Endothelial cell (in vitro differentiated cells): ENCODE data around the gene GARIN5A. TPM values are rescaled to one million over a fixed set of nuclear protein-coding genes. Genes with fewer than 3 reads are reported as not detected.

Experiments used
- DNase-seq: peaks from one replicate; pipeline ENCODE4 v3.0.0; 2021; ENCODE audit warnings: low spot score
- H3K27ac Mint-ChIP-seq: one replicate; pipeline ENCODE4 v1.8.0; 2021; ENCODE audit warnings: mixed read lengths, inconsistent platforms; ENCODE audit not compliant: unreplicated experiment
- H3K27me3 Mint-ChIP-seq: one replicate; pipeline ENCODE4 v1.8.0; 2021; ENCODE audit warnings: mild to moderate bottlenecking, moderate library complexity, mixed read lengths, inconsistent platforms; ENCODE audit not compliant: unreplicated experiment
- H3K36me3 Mint-ChIP-seq: one replicate; pipeline ENCODE4 v1.8.0; 2021; ENCODE audit warnings: mild to moderate bottlenecking, low read depth, mixed read lengths, inconsistent platforms; ENCODE audit not compliant: unreplicated experiment
- H3K4me1 Mint-ChIP-seq: one replicate; pipeline ENCODE4 v1.8.0; 2021; ENCODE audit warnings: mild to moderate bottlenecking, mixed read lengths, inconsistent platforms; ENCODE audit not compliant: unreplicated experiment
- H3K4me3 Mint-ChIP-seq: one replicate; pipeline ENCODE4 v1.8.0; 2021; ENCODE audit warnings: mild to moderate bottlenecking, mixed read lengths, inconsistent platforms; ENCODE audit not compliant: unreplicated experiment
- H3K9me3 Mint-ChIP-seq: one replicate; pipeline ENCODE4 v1.8.0; 2021; ENCODE audit warnings: mixed read lengths, inconsistent platforms; ENCODE audit not compliant: unreplicated experiment
- total RNA-seq: library from RNA; stranded (reverse); fragmentation: NEBNext Ultra II Directional; extraction: Animal tissue kit (Norgen Biotek cat#: 25700); gene quantifications from one replicate; pipeline ENCODE4 v1.2.1, GENCODE V29; 2021; ENCODE audit not compliant: unreplicated experiment
- TF ChIP-seq, protein P1 (sequence below): fragments of 200-600 bp; sonication (generic); IDR thresholded peaks from one replicate; pipeline ENCODE4 v1.5.0; 2021; ENCODE audit warnings: antibody characterized with exemption; ENCODE audit not compliant: unreplicated experiment

GARIN5A gene
- total RNA-seq, 1 donor from 2014 or later, result not detected

DNA sequence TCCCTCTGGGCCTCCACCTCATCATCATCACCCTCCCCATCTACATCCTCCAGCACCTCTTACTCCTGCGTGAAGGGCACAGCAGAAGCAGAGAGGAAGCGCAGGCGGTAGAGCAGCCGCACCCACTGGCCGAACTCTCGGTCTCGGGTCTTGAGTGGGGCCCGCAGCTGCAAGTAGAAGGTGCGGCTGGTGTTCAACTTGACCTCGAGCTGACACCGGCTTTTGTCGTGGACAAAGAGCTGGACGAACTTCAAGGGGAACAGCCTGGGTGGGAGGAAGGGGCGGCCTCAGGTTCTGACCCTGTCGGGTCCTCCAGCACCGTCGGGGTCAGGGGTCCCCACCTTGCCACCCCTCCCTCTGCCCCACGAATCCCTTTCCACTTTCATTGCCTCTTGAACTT lies 9.1 kb downstream of the GARIN5A start:
- Mint-ChIP-seq H3K9me3 (peaks cover 27% of the 10 kb centered on the region), H3K36me3 (peaks cover 9% of the 10 kb centered on the region), H3K27ac (no peak overlapping the region), H3K27me3 (peaks cover 8% of the 10 kb centered on the region), H3K4me1 (no peaks in the 10 kb centered on the region), H3K4me3 (no peak overlapping the region)
- TF ChIP-seq, protein P1, sequence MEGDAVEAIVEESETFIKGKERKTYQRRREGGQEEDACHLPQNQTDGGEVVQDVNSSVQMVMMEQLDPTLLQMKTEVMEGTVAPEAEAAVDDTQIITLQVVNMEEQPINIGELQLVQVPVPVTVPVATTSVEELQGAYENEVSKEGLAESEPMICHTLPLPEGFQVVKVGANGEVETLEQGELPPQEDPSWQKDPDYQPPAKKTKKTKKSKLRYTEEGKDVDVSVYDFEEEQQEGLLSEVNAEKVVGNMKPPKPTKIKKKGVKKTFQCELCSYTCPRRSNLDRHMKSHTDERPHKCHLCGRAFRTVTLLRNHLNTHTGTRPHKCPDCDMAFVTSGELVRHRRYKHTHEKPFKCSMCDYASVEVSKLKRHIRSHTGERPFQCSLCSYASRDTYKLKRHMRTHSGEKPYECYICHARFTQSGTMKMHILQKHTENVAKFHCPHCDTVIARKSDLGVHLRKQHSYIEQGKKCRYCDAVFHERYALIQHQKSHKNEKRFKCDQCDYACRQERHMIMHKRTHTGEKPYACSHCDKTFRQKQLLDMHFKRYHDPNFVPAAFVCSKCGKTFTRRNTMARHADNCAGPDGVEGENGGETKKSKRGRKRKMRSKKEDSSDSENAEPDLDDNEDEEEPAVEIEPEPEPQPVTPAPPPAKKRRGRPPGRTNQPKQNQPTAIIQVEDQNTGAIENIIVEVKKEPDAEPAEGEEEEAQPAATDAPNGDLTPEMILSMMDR, result no peak
- no peak for DNase-seq

DNA sequence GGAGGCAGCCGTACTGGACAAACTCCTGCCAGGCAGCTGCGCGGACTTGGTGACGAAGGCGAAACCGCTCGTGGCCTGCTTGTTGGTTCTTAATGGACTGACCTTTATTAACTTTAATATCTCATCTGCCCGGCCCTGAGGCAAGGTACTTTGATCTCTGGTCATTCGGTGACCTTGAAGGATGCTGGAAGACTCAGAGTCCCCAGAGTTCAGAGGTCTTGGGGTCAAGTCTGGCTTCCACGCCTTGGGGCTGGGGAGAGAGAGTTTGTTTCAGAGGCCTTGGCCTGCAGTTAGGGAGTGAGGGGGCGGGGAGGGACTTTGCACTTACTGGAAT lies 10.0 kb downstream of the GARIN5A start:
- Mint-ChIP-seq H3K27me3 (peaks cover 8% of the 10 kb centered on the region), H3K36me3 (peaks cover 9% of the 10 kb centered on the region), H3K4me1 (no peaks in the 10 kb centered on the region), H3K9me3 (peaks cover 27% of the 10 kb centered on the region), H3K4me3 (no peak overlapping the region), H3K27ac (no peak overlapping the region)
- TF ChIP-seq, protein P1, result no peak
- no peak for DNase-seq

DNA sequence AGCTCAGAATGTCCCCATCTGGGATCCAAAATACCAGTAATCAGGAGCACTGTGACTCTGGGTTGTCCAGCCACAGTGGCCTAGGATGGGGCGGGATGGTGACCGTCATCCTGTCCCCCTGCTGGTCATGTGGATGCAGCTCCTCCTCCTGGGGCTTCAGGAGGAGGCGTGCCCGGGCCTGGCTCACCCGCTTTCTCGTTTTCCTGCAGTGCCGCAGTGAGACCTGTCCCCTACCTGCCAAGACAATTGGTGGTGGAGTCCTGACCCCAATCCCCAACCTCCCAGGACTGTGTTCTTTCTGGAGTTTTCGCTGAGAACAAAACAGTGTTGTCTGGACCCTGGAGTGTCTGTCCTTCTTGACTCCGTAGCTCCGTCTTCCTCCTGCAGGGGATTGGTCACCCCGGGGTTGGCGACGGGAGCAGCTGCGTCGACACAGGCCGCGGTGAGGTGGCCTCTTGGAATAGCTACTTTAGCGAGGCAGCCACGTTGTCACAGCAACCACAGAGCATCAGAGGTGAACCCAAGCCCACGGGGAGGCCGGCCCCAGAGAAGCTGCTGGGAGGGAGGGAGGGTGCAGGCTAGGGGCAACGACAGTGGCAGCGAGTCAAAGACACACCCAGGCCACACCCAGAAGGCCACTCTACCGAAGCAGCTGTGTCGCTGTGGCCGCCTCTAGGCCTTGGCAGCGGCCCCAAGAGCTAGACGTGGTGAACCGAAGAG lies 10.5 kb downstream of the GARIN5A start:
- peaks cover 9% of the 10 kb centered on the region for H3K36me3 Mint-ChIP-seq
- H3K4me1 Mint-ChIP-seq, result no peaks in the 10 kb centered on the region
- H3K4me3 Mint-ChIP-seq, result no peak overlapping the region
- peaks cover 27% of the 10 kb centered on the region for H3K9me3 Mint-ChIP-seq
- no peak overlapping the region for H3K27ac Mint-ChIP-seq
- H3K27me3 Mint-ChIP-seq, result peaks cover 8% of the 10 kb centered on the region
- DNase-seq, result no peak
- TF ChIP-seq, protein P1, result no peak

DNA sequence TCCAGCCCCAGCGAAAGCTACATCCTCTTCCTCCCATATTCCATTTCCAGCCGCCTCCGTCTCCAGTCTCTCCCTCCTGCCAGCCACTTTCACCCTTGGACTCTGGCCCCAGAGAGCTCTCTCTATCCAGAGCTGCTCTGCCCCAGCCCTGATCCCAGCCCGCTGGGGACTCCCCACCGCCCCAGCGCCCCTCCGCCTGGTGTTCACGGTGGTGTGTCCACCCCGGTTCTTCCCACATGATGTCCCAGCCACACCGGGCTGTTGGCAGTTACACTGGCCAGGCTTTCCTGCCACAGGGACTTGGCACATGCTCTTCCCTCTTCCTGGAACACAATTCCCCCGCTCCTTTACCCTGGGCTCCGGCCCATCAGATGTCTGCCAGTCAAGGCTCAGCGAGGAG lies 11.6 kb downstream of the GARIN5A start:
- H3K27ac Mint-ChIP-seq, result no peak overlapping the region
- H3K4me3 Mint-ChIP-seq, result no peak overlapping the region
- no peak for DNase-seq
- peaks cover 9% of the 10 kb centered on the region for H3K36me3 Mint-ChIP-seq
- H3K4me1 Mint-ChIP-seq, result no peaks in the 10 kb centered on the region
- TF ChIP-seq, protein P1, result no peak
- H3K27me3 Mint-ChIP-seq, result peaks cover 8% of the 10 kb centered on the region
- H3K9me3 Mint-ChIP-seq, result peaks cover 27% of the 10 kb centered on the region

DNA sequence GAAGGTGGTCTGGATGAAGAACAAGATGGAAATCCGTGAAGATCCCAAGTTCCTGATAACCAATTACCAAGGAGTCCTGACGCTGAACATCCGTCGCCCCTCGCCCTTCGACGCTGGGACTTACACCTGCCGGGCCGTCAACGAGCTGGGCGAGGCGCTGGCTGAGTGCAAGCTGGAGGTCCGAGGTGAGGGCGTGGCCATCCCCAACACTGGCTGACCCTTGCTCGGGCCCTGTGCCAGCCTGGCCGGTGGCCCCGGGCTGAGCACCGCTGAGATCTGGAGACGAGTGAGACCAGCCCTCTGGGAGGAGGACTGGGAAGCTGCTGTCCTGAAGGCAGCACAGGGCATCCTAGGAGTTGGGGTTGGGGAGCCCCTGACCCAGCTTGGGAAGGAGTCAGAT lies 12.3 kb downstream of the GARIN5A start:
- no peak overlapping the region for H3K4me3 Mint-ChIP-seq
- peaks cover 9% of the 10 kb centered on the region for H3K36me3 Mint-ChIP-seq
- no peak overlapping the region for H3K27ac Mint-ChIP-seq
- TF ChIP-seq, protein P1, result no peak
- H3K27me3 Mint-ChIP-seq, result peaks cover 8% of the 10 kb centered on the region
- H3K4me1 Mint-ChIP-seq, result no peaks in the 10 kb centered on the region
- H3K9me3 Mint-ChIP-seq, result peaks cover 22% of the 10 kb centered on the region
- no peak for DNase-seq
